ENCODE data around the gene SPECC1. TPM values are rescaled to one million over a fixed set of nuclear protein-coding genes. Genes with fewer than 3 reads are reported as not detected.

SPECC1 gene
- total and polyA plus RNA-seq, 9 of the 15 experiments (the other 6 are each of a cell fraction or from before 2014, with no cell fraction given) = 2.4 to 19.6 (median 14.7) TPM

DNA sequence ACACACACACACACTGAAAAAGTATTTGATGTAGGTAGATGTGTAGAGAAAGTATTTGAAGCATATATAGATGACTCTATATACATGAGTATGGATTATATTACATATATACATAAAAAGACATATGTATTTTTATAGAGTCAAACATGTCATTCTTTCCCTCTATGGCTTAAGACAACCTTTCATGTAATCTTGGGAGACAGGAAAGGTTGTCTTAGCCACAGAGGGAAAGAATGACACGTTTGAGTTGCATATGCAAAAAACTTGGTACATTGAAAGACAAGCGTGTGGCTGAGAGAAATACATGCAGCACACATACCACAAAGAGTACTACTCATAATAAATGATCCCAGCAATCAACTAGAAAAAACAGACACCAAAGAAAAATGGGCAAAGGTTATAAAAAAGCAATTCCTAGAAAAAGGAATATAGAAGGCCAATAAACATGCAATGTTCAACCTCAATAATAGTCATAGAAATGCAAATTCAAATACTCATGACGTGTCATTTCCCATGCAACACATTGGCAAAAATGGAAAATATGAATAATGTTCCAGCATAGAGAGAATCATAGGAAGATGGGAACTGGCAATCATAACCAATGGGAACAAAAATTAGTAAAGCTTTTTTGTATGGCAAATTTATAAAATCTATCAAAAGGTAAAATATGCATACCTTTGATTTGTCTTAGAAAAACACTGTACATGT lies 69.0 kb downstream of the SPECC1 start (continued):
- TF ChIP-seq HIVEP1 (CRISPR knock-in tag; IDR thresholded peaks at IDR 0.05) = no peak
- TF ChIP-seq MCM5 (IDR thresholded peaks at IDR 0.05; ENCODE audit: low read depth) = no peak
- TF ChIP-seq RBBP5 (IDR thresholded peaks at IDR 0.05; ENCODE audit: borderline replicate concordance, insufficient read depth, low read length, poor library complexity, severe bottlenecking) = no peak

DNA sequence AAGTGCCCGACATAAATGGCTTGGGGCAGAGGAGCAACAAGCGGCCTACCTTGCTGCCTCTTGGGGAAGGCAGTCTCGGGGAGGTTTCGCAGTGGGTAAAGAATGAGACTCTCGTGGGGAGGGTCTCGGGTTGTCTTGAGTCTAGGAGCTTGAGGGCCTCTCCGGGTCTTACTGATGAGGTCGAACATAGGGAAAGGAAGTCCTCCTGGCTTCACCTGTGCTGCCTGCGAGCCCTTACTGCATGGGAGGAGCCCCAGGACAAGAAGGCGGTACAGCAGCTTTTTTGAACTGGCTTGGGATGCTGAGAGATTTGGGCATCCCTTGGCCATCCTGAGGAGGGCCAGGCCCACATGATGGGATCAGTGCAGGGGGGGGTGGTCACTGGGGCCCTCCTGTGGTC lies 71.4 kb downstream of the SPECC1 start:
- Histone ChIP-seq H3K4me1 (replicated peaks in 1 of 2; ENCODE audit: control insufficient read depth in 2 of 2, insufficient read depth in 2 of 2, low read length in 2 of 2) (no peaks in the 10 kb centered on the region; a peak in 1 of 5 replicates), H3K27me3 (ENCODE audit: control insufficient read depth in 2 of 2, insufficient read depth in 2 of 2, low read length in 2 of 2) (no peaks in the 10 kb centered on the region), H3K27ac (ENCODE audit: extremely low read depth, low read depth, low read length) (no peak overlapping the region), H3K4me3 (no peak overlapping the region), H2AFZ (ENCODE audit: low read depth, low read length) (no peak overlapping the region), H3K9ac (ENCODE audit: insufficient read depth in 1 of 2, low read depth in 2 of 2, low read length in 2 of 2) (no peak overlapping the region), H3K36me3 (ENCODE audit: control insufficient read depth, insufficient read depth, low read length) (no peaks in the 10 kb centered on the region), H3K4me2 (ENCODE audit: insufficient read depth, low read length) (no peak overlapping the region), H3K9me3 (replicated peaks; ENCODE audit: control insufficient read depth, insufficient read depth, low read depth, low read length) (no peaks in the 10 kb centered on the region), H3K9me1 (ENCODE audit: control insufficient read depth, insufficient read depth, low read length) (no peaks in the 10 kb centered on the region), H3K79me2 (ENCODE audit: control insufficient read depth, insufficient read depth, low read length) (no peaks in the 10 kb centered on the region), H4K20me1 (replicated peaks; ENCODE audit: control insufficient read depth, insufficient read depth, low read length) (no peaks in the 10 kb centered on the region)
- ATAC-seq (no peak), DNase-seq (ENCODE audit: extremely low read depth in 1 of 4, low spot score in 3 of 4) (no peak), FAIRE-seq (no peak)
- in situ Hi-C loops (cut with MboI) = no loop called here
- no peak for TF ChIP-seq PTBP1 (IDR thresholded peaks at IDR 0.05; ENCODE audit: low read depth, low read length)
- TF ChIP-seq MECOM (CRISPR knock-in tag; IDR thresholded peaks at IDR 0.05) = no peak
- TF ChIP-seq SNIP1 (IDR thresholded peaks at IDR 0.05; ENCODE audit: low read depth) = no peak
- TF ChIP-seq MTF1 (CRISPR knock-in tag; IDR thresholded peaks at IDR 0.05; ENCODE audit: borderline replicate concordance) = no peak
- WGBS (ENCODE audit: insufficient coverage, low coverage, missing lambda C conversion rate) = 31% methylated on average over 3 of the region's 10 CpGs
- intact Hi-C loops (cut with micrococcal nuclease) = no loop called here
- ChIA-PET CTCF (ENCODE audit: low intra/inter-chr PET ratio) (no interaction called here), POLR2A (interaction anchor here (0.6 kb wide), 1 partner anchor 91 kb away, joined by 3 read pairs; no protein-coding TSS in a partner anchor)
- BruUV-seq (replicated peaks) = no TSS peak
